ENCODE data around the gene NBDY. TPM values are rescaled to one million over a fixed set of nuclear protein-coding genes. Genes with fewer than 3 reads are reported as not detected.

NBDY gene
- total RNA-seq, 5 donors from 2014 or later (not counting 1 experiment from before 2014, with no cell fraction given): 28.6 to 39.9 (median 33.8) TPM

DNA sequence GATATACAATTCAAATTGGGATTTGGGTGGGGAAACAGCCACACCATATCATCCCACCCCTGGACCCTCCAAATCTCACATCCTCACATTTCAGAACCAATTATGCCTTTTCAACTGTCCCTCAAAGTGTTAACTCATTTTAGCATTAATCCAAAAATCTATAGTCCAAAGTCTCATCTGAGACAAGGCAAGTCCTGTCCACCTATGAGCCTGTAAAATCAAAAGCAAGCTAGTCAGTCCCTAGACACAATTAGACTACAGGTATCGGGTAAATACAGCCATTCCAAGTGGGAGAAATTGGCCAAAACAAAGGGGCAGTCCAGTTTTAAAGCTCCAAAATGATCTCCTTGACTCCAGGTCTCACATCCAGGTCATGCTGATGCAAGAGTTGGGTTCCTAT, 128.0 kb downstream of the NBDY start:
- H3K36me3 Mint-ChIP-seq: no peaks in the 10 kb centered on the region
- H3K27ac ChIP-seq (ENCODE audit: low read length): no peak overlapping the region
- H3K27ac Mint-ChIP-seq: no peak overlapping the region
- no peak for ATAC-seq (replicated peaks in 1 of 4)
- no CpG with 5 or more reads among the region's 1 CpG for WGBS (ENCODE audit: insufficient coverage)
- CTCF ChIA-PET: no interaction called here
- POLR2A ChIA-PET: no interaction called here
- no peaks in the 10 kb centered on the region for H3K4me1 ChIP-seq (ENCODE audit: control insufficient read depth in 1 of 2, extremely low read depth in 1 of 2, insufficient read depth in 2 of 2, low read length in 2 of 2)
- H3K9me3 ChIP-seq: no peaks in the 10 kb centered on the region
- no peaks in the 10 kb centered on the region for H3K36me3 ChIP-seq (ENCODE audit: control insufficient read depth in 2 of 2, extremely low read depth in 1 of 2, insufficient read depth in 1 of 2, low read length in 1 of 2)
- H3K27me3 Mint-ChIP-seq: peaks cover 0 to 31% of the 10 kb centered on the region in 2 donors
- H3K27me3 ChIP-seq (replicated peaks in 1 of 2; ENCODE audit: control insufficient read depth in 2 of 2, extremely low read depth in 1 of 2, insufficient read depth in 2 of 2, low read length in 1 of 2): no peaks in the 10 kb centered on the region
- no peak for DNase-seq
- H3K4me1 Mint-ChIP-seq: no peaks in the 10 kb centered on the region
- H3K4me3 ChIP-seq (ENCODE audit: control insufficient read depth in 1 of 2, extremely low read depth in 1 of 2, low read length in 1 of 2): no peak overlapping the region
- H3K9me3 Mint-ChIP-seq: no peaks in the 10 kb centered on the region
- H3K4me3 Mint-ChIP-seq: no peak overlapping the region

DNA sequence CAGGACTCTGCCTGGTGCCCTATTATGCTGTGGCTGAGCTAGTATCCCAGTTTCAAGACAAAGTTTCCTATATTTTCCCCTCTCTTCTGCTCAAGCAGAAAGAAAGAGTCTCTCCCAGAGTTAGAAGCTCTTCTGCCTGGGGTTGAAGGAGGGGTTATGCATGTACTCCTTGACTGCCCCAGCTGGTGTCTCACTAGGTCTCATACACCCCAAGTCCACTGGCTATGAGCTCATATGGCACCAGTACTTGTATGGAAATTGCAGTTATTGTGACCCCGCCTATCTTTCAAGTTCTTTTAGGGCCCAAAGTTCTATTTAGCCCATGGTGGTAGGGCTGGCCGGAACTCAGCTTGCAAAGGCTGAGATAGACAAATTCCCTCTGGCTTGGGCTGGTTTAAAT, 131.8 kb downstream of the NBDY start:
- Mint-ChIP-seq H3K27ac (no peak overlapping the region), H3K4me1 (no peaks in the 10 kb centered on the region)
- WGBS (ENCODE audit: insufficient coverage): no CpG with 5 or more reads among the region's 2 CpGs

More for the DNA sequence above, 131.8 kb downstream of the NBDY start:
- Mint-ChIP-seq H3K9me3 (no peaks in the 10 kb centered on the region), H3K36me3 (no peaks in the 10 kb centered on the region), H3K27me3 (peaks cover 0 to 23% of the 10 kb centered on the region in 2 donors), H3K4me3 (no peak overlapping the region)
- no peak overlapping the region for H3K27ac ChIP-seq (ENCODE audit: low read length)
- CTCF ChIA-PET: interaction anchor here in 1 of 2 donors (0.6 kb wide), 1 partner anchor 1163 kb away, joined by 3 read pairs; no protein-coding TSS in a partner anchor
- no peaks in the 10 kb centered on the region for H3K9me3 ChIP-seq
- no peak for DNase-seq
- H3K36me3 ChIP-seq (ENCODE audit: control insufficient read depth in 2 of 2, extremely low read depth in 1 of 2, insufficient read depth in 1 of 2, low read length in 1 of 2): no peaks in the 10 kb centered on the region
- H3K4me1 ChIP-seq (ENCODE audit: control insufficient read depth in 1 of 2, extremely low read depth in 1 of 2, insufficient read depth in 2 of 2, low read length in 2 of 2): no peaks in the 10 kb centered on the region
- POLR2A ChIA-PET: no interaction called here
- no peaks in the 10 kb centered on the region for H3K27me3 ChIP-seq (replicated peaks in 1 of 2; ENCODE audit: control insufficient read depth in 2 of 2, extremely low read depth in 1 of 2, insufficient read depth in 2 of 2, low read length in 1 of 2)
- no peak for ATAC-seq (replicated peaks in 1 of 4)
- no peak overlapping the region for H3K4me3 ChIP-seq (ENCODE audit: control insufficient read depth in 1 of 2, extremely low read depth in 1 of 2, low read length in 1 of 2)

Other genes starting within 250 kb of the NBDY start
- 10 to 100 TPM; 46.3 to 57.7 (median 53.7) TPM for gene UBQLN2, start 165.6 kb upstream of the NBDY start, total RNA-seq